GM12801 (cell line): Measurements from ENCODE around the gene CTDSPL.

Source experiments
- CTCF ChIP-seq: IDR thresholded peaks from one replicate; pipeline ENCODE4 v1.5.1; 2011; ENCODE audit warnings: control low read depth; ENCODE audit not compliant: insufficient read length; ENCODE audit errors: extremely low read depth

Gene CTDSPL

GRCh38 chr3:37856381-37856780, 5.3 kb upstream of the CTDSPL start:
- no peak for TF ChIP-seq CTCF

GRCh38 chr3:37858742-37859141, 2.9 kb upstream of the CTDSPL start:
- TF ChIP-seq CTCF: no peak

- no peak for TF ChIP-seq CTCF
These were observed 2.3 kb upstream of the CTDSPL start for GRCh38 chr3:37859354-37859753.

- TF ChIP-seq CTCF: no peak
These were observed 1.8 kb upstream of the CTDSPL start for GRCh38 chr3:37859908-37860199.

GRCh38 chr3:37862219-37862902, 681 bp downstream of the CTDSPL start:
- TF ChIP-seq CTCF: no peak

GRCh38 chr3:37862903-37863815, 1.5 kb downstream of the CTDSPL start:
- no peak for TF ChIP-seq CTCF

- no peak for TF ChIP-seq CTCF
These were observed 2.5 kb downstream of the CTDSPL start for GRCh38 chr3:37863949-37864822.
